SK-MEL-5 (cell line): ENCODE results near the gene PAX7. TPM values are rescaled to one million over a fixed set of nuclear protein-coding genes. Genes with fewer than 3 reads are reported as not detected.
"Not testable (repeated sequence)": the region's sequence is repeated elsewhere in the genome, so short reads cannot be mapped to it uniquely, and the experiment has no call there.

ENCODE experiments used
- DNase-seq: peaks from one replicate; pipeline ENCODE4 v3.0.0-alpha.2; 2016; ENCODE audit warnings: low read depth, low spot score
- in situ Hi-C: cut with HindIII; loops from 2 replicates; pipeline ENCODE4 v1.10.0; 2016; ENCODE audit warnings: low sequenced_read_pairs, high pct_unique_total_duplicates, low pct_unique_long_range_greater_than_20kb
- total RNA-seq: library from RNA; depleted of rRNA; stranded (reverse); fragments of >200 nt; shearing (Covaris generic); gene quantifications from 2 replicates; pipeline ENCODE4 v1.2.3, GENCODE V29; 2014

PAX7 gene
- total RNA-seq, 1 experiment from 2014 or later = not detected

GRCh38 chr1:18752409-18752808 lies 121.8 kb downstream of the PAX7 start:
- no peak for DNase-seq
- in situ Hi-C loops = no loop called here

DNA sequence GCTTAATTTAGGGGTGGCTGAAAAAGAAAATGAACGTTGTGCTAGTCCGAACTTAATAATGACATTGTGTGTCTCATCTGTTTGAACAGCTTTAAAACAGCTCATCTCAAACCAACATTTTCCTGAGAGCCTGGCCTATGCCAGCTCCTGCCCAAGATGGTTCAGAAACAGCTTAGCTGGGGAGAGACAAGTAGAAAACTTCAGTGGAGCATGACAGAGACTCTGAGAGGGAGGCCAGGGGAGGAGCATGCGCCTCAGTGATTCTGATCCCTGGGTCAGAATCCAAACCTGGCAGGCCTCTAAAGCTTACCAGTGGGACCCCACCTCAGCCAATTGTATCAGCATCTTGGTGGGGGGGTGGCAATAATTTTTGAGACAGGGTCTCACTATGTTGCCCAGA lies 129.5 kb downstream of the PAX7 start:
- DNase-seq = no peak
- in situ Hi-C loops = no loop called here

GRCh38 chr1:18761948-18762840 lies 131.5 kb downstream of the PAX7 start:
- DNase-seq = no peak
- in situ Hi-C loops = no loop called here

DNA sequence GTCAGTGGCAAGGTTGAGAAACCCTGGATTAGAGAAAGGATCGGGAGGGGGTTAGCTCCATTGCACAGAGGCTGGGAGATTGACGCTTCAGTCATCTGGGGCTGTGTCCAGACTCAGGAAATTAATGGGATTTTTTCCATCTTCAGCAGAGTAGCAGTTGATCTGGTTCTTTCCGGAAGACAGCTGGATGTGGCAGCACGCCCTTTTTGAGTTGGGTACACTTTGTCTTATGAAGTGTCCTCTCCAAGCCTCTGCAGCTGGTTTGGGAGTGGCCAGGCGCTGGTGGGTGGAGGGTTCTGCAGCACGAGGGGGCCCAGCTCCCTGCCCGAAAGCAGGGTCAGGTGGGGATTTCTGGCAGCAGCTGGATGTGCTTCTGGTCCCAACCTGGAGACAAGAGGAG lies 133.7 kb downstream of the PAX7 start:
- DNase-seq = no peak
- in situ Hi-C loops = no loop called here

DNA sequence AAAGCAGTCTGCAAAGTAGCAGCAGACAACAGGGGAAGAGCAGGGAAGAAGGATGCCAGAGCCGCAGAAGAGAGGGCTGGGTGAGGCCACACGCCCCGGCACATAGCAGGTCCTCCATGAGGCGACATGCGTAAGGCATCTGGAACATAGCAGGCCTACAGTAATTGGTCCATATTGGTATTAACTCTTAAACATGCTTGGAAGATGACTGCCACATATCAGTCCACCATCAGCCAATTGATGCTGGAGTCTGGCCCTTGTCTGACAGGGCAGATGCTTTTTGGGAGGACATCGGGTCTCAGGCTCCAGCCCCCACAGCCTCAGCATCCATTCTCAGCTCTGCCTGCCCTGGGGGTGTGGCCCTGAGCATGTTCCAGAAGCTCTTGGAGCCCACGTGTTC lies 135.1 kb downstream of the PAX7 start:
- in situ Hi-C loops = no loop called here
- no peak for DNase-seq

DNA sequence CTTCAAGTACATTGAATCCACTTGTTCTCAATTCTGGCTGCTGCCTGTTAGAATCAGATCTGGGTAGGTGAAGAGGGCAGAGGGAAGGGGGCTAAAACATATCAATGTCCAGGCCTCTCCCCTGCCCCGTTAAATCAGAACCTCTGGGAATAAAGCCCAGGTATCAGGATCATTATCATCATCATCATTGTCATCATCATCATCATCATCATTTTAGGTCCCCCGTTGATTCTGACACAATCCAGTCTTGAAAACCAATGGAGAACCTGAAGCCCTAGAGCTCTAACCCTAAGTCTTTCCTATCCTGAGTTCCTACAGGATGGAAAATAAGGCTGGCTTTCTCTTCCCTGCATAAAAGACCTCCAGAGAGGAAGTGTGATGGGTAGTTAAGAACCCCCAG lies 135.7 kb downstream of the PAX7 start:
- in situ Hi-C loops = no loop called here
- no peak for DNase-seq

GRCh38 chr1:18767576-18767975 lies 136.9 kb downstream of the PAX7 start:
- in situ Hi-C loops = not testable (repeated sequence)

DNA sequence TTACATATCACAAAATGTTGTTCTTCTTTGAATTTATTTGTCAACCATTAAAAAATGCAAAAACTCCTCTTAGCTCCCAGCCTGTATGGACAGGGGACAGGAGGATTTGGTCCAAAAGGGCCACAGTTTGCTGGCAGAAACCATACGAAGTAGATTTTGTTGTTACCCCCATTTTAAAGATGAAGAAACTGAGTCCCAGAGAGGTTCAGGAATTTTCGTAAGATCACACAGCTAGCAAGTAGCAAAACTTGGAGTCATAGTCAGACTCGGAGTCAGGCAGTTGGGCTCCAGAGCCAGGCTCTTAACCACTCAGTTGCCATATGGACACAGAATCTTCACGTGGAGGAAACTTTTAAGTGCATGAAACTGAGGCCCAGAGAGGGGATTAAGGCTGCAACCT lies 137.4 kb downstream of the PAX7 start:
- in situ Hi-C loops = no loop called here
- no peak for DNase-seq

More at GRCh38 chr1:18767576-18767975, 136.9 kb downstream of the PAX7 start:
- not testable (repeated sequence) for DNase-seq

- DNase-seq = no peak
- in situ Hi-C loops = no loop called here
These were observed 138.5 kb downstream of the PAX7 start for GRCh38 chr1:18769140-18769539.

- in situ Hi-C loops = no loop called here
- no peak for DNase-seq
These were observed 140.2 kb downstream of the PAX7 start for GRCh38 chr1:18770799-18771198.

DNA sequence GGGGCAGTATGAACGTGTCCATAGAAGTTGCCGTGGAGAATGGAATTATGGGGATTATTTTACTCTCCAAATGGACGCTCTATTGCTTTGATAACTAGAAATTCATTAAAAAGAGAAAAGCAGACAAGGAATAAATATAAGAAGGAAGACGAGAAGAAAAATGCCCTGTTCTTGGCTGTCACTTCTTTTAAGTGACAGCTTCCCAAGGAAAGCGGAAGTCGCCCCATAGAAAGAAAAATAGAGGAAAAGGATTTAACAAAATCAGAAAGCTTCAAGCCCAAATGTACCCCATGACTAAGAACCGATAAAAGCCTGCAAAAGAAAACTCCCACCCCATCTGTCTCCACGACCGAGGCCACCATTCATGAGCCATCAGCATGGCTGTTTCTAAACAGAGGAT lies 143.1 kb downstream of the PAX7 start:
- in situ Hi-C loops = no loop called here
- no peak for DNase-seq

DNA sequence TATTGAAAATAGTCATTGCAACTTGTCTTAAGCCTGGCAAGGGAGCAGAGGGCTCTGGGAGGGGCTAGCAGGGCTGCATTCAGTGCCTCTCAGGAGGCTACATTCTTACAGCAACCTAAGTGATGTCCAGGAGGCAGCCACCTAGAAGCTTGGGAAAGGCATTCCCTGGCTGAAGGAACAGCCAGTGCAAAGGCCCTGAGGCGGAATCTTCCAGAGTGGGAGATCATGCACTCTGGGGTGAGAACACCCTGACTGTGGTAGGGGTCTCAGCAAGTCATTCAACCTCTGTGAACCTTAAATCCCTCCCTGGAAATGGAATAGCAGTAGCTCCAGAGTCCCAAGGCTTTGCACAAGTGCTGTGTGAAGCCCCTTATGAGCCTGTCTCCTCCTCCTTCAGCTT lies 144.7 kb downstream of the PAX7 start:
- in situ Hi-C loops = no loop called here
- DNase-seq = no peak

GRCh38 chr1:18776777-18777176 lies 146.1 kb downstream of the PAX7 start:
- in situ Hi-C loops = no loop called here
- no peak for DNase-seq

GRCh38 chr1:18778437-18778836 lies 147.8 kb downstream of the PAX7 start:
- in situ Hi-C loops = no loop called here

GRCh38 chr1:18781031-18781430 lies 150.4 kb downstream of the PAX7 start:
- in situ Hi-C loops = no loop called here
- DNase-seq = no peak

More at GRCh38 chr1:18778437-18778836, 147.8 kb downstream of the PAX7 start:
- no peak for DNase-seq

DNA sequence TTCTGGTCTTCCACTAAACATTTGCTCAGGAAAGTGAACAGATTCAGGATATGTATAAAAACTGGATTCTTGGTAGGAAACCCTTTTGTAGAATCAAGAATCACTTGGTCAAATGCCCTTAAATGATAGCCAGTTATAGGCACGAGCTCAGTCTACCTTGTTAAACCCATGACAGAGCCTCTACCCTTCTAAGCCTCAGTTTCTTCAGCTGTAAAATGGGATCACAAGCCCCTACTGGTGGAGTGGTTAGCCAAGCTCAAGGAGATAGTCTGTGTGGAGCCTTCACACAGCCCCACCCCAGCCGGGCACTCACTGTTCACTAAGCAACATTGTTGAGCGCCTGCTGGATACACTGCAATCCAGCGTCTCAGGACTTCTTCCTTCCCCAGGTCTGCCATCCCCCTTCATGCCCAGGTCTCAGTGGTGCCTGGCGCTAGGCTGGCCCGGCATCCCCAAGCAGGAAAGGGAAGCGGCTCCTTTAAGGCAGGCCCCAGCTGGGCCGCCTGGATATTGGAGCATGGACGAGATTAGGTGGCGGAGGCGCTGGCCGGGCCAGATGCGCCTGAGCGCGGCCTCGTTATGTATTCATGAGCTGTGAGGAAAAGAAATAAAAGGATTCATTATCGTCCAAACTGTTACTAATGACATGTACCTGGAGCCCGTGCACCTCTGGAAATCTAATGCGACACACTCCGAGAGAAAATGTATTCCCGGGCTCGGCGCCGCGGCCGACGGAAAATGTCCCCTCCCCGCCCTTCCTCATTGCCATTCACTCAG lies 153.2 kb downstream of the PAX7 start:
- DNase-seq = no peak
- in situ Hi-C loops = no loop called here

DNA sequence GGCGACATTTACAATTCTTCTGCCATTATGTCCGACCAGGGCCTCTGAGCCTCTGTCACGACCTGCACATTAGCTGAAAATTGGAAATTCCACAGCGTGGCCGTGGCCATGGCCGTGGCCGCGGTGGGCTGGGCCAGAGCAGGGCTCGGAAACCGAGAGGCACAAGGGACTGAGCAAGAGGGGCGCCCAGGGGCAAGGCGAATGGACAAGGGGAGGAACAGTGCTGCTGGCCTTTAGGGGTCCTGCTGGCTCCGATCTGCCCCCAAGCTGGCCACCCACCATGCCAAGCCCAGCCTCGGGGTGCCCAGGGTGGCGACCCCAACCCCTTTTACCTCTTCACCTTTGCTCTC lies 153.8 kb downstream of the PAX7 start:
- in situ Hi-C loops = no loop called here
- no peak for DNase-seq

GRCh38 chr1:18786149-18786548 lies 155.5 kb downstream of the PAX7 start:
- in situ Hi-C loops = no loop called here
- DNase-seq = no peak
